NCI-H510A treated with DMSO at 0.1 percent for 48 hours (cell line): ENCODE results near the gene GATAD1.
"Not testable (repeated sequence)": the region's sequence is repeated elsewhere in the genome, so short reads cannot be mapped to it uniquely, and the experiment has no call there.

Experiments used
- DNase-seq: peaks from one replicate; lab custom pipeline; 2025; lab: John Stamatoyannopoulos, UW

GATAD1 gene, protein sequence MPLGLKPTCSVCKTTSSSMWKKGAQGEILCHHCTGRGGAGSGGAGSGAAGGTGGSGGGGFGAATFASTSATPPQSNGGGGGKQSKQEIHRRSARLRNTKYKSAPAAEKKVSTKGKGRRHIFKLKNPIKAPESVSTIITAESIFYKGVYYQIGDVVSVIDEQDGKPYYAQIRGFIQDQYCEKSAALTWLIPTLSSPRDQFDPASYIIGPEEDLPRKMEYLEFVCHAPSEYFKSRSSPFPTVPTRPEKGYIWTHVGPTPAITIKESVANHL

DNA sequence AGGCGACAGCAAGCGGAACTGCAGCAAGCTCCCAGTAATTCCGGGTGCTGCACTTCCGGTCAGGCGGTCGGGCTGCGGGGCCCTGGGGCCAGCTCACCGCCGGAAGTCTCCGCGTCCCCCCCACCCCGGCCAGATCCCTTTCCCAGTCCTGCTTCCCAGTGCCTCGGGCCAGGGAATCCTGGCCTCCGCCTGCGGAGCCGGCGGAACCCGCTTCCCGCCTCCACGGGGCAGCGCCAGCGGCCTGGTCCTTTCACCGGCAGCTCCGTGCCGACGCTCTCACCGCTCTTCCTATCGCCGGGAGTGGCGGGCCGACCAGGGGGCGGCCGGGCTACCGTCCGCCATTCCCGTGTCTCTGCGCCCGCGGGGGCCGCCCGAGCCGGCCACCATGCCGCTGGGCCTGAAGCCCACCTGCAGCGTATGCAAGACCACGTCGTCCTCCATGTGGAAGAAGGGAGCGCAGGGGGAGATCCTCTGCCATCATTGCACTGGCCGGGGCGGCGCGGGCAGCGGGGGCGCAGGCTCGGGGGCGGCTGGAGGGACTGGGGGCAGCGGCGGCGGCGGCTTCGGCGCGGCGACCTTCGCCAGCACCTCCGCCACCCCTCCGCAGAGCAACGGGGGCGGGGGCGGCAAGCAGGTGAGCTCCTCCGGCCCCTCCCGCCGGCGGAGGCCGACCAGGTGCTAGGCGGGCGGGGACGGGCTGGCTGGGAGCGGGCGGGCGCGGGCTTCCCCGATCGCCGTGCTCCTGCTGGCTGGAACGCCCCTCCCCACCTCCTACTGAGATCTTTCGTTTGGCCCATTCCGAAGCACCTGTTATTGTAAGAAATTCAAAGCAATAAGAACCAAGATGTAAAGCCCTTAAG is at the start of gene GATAD1:
TSS of gene GATAD1 (plus strand) at position 138 of the 860 bp plus-strand sequence. CDS start at position 386, 248 bp downstream.
- DNase-seq = peak; percentile 87

DNA sequence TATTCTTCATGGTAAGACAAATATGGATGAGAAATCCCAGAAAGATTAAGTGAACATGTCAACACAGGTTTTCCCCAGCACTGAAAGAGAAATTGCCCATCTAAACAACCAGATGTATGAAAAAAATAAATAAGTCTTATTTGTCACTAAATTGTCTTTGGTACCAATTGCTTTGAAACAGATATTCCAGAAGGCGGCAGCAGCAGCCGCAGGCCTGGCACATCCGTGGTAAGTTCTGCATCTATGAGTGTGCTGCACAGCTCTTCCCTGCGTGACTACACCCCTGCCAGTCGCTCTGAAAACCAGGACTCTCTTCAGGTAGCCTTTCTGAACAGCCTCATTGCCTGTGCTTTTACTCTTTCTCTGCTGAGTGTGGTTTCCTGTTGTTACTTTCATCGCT is 49.7 kb upstream of the GATAD1 start:
- no peak for DNase-seq

DNA sequence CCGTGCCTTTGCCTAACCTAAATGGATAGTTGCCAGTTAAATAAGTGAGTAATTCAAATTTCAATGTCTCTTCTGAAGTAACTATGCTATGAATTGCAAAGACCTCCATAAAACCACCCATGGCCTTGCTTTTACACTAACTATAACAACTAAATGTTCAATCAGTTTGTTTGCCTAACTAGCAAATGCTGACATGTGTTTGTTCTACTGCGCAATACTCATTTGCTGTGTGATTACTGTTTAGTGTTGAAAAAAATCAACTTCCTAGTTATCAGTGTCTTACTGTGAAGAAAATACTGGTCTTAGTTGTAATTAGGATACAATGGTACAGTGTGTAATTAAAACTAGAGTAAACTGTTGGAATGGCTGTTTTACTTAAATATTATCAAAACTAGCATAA is 47.3 kb upstream of the GATAD1 start:
- no peak for DNase-seq

DNA sequence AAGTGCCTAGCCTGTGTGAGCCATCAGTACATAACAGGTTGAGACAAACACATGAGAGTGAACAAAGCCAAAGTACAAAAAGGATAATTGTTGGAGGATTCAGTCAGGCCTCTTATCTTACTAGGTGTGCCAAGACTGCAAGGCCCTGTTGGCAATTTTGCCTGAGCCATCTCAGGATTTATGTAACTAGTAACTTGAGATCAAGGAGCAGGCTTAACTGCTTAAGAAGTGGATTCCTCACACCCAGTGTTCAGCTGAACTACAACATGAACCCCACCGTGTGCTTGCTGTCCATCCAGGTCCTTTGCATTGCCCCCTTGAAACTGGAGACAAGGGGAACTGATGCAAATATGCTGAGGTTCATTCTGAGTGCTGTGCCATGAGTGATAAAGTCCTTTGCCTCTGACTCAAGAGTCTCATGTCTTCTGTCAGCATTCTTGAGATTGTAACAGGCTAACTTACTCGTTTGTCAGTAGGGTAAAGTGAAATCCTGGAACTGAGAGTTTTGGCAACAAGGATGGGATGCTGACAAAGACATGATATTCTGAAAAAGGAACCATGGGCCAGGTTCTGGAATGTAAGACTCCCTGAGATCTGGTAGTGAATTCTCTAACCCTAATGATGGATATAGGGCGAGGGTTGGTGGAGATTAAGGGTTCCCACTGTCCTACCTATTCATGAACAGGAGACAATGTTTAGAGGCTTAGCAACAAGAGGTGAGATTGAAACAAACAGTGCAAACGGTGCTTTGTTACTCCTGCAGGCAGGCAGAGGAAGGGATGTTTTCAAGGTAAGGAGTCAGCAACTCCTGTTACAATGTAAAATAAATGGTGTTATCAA is 44.1 kb upstream of the GATAD1 start:
- no peak for DNase-seq

DNA sequence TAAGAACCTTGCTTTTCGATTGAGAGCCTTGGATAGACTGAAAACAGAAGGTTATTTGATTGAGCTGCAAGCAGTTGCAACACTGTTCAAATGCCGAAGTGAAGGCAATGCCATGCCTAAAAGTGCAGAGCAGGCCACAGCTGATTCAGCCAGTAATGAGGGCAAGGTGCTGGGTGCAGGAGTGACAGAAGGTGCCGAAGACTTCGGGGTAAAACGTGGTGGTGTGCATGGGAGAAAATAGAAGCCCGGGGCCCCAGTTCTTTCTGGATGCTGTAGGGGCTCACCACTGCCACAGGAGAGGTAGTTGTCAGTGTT is 43.6 kb upstream of the GATAD1 start:
- no peak for DNase-seq

DNA sequence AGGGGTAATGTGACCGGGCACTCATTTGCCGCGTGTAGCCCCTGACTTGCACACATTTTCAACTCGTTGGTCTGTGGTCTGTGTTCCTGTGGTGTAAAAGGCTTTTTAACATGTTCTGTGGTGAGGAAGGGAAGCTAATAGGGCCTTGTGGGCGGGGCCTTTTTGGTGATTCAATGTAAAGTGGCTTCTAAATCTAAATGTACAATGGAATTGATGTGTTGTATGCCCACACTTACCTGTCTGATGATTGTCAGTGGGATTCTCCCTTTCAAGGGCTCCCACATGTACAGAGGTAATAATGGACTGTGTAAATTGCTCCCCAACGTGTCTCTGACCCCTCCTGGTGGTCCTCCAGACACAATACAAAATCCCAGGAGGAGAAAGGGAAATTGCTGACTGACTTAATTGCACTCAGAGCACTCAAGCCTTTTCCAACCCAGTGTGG is 43.1 kb upstream of the GATAD1 start:
- no peak for DNase-seq

DNA sequence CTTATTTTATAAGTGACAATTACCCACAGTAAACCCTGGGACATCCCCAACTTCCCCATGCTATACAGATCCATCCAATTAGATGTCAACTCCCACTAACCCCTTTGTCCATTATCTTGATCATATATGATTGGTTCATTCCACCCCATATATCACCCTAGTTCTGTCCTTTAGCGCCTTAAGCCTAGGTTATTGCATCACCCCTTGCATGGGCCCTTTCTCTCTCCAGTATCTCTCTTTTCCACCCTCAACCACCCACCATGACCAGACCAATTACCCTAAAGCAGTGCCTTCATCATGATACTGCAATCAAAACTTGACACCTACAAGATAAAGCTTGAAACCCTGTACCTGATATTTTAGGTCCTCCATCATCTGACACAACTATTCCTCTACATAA is 37.9 kb upstream of the GATAD1 start:
- DNase-seq = no peak

DNA sequence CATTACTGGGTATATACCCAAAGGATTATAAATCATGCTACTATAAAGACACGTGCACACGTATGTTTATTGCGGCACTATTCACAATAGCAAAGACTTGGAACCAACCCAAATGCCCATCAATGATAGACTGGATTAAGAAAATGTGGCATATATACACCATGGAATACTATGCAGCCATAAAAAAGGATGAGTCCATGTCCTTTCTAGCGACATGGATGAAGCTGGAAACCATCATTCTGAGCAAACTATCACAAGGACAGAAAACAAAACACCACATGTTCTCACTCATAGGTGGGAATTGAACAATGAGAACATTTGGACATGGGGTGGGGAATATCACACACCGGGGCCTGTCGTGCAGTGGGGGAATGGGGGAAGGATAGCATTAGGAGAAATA is 37.1 kb upstream of the GATAD1 start:
- DNase-seq = not testable (repeated sequence)

DNA sequence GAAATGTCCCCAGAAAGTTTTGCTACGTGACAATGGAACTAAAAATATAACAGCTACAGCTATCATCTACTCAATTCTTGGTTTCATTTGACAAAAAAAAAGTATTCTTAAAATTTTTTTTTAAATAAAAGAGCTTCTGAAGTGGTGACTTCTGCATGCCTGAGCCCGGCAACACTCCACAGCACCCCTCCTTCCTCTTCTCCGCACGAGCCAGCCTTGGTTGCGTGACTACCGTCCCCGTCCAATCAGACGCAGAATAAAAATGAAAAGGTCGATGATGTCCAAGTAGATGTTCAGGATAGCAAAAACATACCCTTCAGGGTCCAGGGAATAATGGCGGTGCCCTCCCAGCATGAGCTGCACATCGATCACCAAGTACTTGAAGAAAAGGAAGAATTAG is 34.5 kb upstream of the GATAD1 start:
- no peak for DNase-seq

DNA sequence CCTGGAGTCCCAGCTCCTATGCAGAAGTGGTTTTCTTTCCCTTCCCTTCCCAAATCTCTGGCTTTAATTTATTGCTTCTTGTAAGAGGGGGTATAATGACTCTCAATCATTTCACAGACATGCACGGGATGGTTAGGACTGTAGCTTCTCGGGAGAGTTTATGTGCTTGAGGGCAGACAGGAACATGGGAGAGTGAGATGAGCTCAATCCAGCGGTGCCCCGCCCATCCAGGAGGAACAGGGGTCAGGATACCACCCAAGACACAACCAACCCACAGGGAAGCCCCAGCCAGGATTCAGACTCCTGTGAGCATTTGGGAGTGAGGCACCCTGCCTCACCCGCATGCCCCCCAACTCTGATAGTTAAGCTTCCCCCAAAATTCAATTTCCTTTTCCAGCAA is 33.7 kb upstream of the GATAD1 start:
- no peak for DNase-seq

DNA sequence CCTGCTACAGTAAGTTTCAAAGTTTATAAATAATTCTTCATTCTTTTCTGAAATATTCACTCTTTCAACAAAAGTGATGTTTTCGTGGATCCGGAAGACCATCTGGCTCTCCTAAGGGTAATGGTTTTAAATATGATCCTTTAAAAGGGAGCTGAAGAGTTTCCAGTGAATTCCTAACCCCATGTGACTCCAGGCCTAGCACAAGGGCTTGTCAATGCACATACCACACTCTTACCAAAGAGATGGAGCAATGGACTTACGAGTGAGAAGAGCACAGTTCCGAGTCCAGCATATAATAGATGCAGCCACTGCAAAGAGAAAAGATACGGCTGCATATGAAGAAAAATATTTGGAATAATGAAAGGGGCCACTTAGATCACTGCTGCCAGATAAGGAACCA is 32.1 kb upstream of the GATAD1 start:
- DNase-seq = no peak

DNA sequence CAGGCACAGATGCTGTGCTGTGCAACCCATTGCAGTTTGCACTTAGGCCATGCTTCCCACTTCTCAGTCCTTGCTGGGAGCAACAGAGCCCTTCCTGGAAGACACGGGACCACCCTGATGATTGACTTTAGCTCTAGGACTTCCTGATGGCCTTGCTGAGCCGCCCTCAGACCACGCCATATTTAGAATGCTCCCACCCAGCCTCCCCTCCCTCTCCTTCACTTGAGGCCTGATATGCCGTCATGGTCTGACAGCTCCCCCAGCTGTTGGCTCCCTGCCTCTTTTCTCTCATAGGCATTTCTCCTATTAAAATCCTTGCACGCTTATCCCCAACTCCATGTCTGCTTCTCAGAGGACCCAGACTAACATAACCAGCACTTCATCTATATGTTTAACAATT is 29.4 kb upstream of the GATAD1 start:
- DNase-seq = no peak

DNA sequence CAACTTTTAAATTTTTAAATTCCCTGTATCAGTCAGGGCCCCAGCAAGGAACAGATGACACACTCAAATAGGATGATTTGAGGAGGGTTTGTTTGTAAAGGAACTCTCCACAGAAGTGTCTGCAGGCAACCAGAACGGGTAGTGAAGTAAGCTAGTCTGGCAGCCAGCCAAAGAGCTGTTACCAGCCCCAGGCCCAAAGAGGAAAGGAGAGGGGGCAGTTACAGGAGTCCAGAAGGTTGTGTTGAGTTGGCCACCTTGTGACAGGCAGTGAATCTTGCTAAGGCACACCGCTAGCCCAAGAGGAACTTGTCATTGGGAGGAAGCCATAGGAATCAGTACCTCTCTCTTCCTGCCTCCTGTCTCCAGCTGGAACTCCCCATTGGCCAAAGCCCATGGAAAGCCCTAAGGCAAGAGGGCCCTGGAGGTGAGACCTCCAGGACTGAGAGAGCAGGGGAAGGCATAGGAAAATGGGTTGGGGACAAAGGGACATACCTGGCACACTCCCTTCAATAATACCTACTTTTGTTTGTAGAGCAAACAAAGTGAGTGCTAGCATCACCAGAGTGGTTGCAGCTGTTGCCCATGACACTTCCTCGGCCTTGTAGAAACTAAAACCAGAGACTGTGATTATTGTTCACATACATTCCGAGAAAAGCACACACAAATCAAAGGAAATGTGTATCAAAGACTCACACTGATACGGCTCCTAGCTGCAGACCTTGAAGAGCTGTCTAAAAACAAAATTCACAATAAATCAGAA is 25.4 kb upstream of the GATAD1 start:
- peak; percentile 83 for DNase-seq

DNA sequence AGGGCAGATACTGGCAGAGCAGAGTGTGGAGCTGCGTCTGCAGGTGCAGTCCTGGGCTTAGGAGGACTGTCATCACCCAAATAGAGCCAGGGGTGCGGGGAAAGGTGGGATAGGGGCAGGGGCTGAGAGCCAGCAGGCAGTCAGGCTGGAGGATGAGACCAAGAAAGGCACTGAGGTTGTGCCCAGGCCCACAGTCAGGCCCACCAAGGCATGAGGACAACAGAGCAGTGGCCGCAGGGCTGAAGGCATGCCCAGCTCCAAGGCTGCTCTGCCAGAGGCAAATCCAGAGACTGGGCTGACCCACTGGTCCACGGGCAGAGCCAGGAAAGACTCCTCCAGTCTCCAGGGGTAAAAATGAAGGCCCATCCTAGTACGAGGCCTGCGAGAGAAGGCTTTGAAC is 24.4 kb upstream of the GATAD1 start:
- no peak for DNase-seq

DNA sequence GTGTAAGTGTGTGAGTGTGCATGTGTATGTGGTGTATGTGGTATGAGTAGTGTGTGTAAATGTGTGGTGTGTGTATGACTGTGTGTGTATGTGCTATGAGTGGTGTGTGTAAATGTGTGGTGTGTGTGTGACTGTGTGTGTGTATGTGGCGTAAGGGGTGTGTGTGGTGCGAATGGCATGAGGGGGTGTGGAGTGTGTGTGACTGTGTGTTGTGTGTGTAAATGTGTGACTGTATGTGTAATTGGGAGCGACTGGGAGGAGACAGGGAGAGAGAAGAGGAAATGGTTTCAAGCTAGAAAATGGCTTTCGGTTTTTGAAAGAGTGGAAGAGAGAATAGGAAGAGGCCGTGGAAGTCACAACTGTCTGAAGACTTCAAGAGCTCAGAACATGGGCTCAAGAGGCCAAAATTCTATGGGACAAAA is 23.6 kb upstream of the GATAD1 start:
- DNase-seq = no peak

DNA sequence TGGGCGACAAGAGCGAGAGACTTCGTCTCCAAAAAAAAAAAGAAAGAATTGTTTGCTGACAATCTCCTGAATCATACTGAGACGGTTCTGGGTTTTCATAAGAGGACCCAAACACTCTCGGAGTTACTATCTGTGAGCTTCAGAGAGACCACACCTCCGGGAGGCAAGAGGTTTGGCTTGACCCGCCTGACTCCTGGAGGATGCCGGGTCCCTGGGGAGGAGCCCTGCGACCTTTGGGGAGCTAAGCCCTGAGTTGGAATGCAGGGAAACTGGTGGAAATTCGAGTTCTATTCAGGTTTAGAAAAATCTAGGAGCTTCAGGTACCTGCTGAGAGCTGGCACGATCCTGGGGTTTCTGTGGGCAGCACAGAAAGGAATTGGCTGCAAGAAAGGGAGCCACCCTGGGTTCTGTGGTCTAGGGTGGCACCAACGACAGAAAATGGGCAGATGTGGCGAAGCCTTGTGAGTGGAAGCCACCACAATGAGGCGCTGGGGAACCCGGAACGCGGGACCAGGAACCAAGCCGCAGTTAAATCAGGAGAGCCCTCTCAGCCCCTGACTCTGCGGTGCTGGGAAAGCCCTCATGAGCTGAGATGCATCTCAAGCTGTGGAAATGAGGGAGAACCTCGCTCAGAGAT is 21.9 kb upstream of the GATAD1 start:
- no peak for DNase-seq

DNA sequence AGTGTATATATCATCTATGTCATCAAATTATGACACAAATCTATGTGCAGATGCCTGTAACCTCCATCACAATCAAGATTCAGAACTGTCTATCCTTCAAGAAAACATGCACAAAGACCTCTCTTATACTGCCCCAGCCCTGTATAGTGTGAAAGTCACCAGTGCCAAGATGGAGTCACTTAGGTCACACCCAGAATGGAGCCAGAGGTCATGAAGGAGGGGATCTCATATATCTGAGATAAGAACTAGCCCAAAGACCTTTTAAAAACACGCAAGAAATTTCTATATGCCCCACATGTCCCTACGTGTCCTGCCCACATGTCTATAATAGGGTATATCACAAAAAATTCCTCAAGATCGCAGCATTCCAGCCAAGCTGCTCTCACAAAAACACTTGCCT is 20.1 kb upstream of the GATAD1 start:
- no peak for DNase-seq

DNA sequence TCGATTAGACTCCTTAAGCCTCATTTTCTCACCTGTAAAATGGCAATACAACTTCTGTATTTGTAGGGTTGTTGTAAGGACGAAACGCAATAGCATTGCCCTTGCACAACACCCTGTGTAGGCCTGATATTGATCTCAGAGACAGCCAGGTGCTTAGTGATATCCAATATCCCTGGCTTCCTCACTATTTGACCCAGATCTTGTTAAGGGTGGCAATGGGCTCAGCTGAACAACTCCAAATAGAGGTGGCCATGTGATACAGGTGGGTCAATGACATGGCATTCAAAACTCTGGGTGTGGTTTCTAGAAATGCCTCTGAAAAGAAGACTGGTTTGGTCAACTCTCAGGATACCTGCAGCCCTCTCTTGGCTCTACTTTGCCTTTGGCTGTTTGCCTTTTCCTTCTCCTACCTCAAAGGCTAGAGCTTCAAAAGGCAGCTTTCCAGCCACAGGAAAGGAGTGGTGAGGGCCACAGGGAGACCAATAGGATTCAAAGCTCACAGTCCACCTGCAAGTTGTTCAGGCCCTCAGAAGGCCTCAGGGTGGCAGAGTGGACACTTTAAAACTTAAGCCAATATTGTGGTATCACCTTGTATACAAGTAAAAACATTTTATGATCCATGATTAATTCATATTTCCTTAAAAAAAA is 14.9 kb upstream of the GATAD1 start:
- DNase-seq = no peak

DNA sequence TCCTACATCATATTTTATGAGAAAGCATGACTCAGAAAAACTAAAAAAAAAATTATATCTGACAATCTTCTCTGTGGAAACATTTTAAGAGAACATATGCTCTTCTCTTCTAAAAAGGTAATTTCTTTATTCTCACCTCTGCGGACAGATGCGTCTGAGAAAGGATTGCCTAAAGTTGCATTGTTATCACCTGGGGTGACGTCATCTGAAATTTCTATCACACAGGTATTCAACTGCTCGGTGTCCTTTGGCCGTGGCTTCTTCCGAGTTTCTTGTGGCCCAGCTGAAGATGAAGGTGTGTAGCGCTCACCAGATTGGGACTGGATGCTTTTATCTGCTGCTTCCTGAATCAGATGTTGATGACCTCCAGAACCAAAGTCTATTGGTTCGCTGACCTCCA is 14.3 kb upstream of the GATAD1 start:
- DNase-seq = no peak

DNA sequence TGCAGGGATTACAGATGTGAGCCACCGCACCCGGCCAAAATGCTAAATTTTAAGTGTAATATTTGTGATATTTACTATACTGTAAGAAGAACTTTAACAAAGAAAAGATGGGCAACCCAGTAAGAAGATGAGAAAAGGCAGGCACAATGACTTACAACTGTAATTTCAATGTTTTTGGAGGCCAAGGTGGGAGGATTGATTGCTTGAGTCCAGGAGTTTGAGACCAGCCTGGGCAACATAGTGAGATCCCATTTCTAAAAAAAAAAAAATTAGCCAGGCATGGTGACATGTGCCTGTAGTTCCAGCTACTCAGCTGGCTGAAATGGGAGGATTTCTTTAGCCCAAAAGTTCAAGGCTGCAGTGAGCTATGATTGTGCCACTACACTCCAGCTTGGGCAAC is 11.7 kb upstream of the GATAD1 start:
- no peak for DNase-seq
